Natural killer cell treated with Interleukin-12 subunit alpha and Interleukin-12 subunit beta and Interleukin-15 and Interleukin-18, amount 100 ng/mL, for 72 hours (primary cell): ENCODE results near the gene ANKHD1. TPM values are rescaled to one million over a fixed set of nuclear protein-coding genes. Genes with fewer than 3 reads are reported as not detected.
A peak's percentile ranks its signal among the peaks of the same experiment; 100 is the strongest.
"Not testable (repeated sequence)": the region's sequence is repeated elsewhere in the genome, so short reads cannot be mapped to it uniquely, and the experiment has no call there.

Experiments used
- ATAC-seq, 2 donors: fragments of 150-1000 bp; cut with Tn5 transposase in 1 of 2; sonication (Bioruptor Pico), chemical (Tn5 transposase) in 1 of 2; 2 replicates each; pipeline ENCODE4 v1.10.0; 2021
- DNase-seq: peaks from one replicate; pipeline ENCODE4 v3.0.0; 2022; ENCODE audit warnings: low spot score
- H3K27ac Mint-ChIP-seq, 2 donors: 1 replicate in 1 of 2; 2 replicates in 1 of 2; pipeline ENCODE4 v1.8.0; 2022; ENCODE audit warnings: mixed read lengths in 2 of 2, mild to moderate bottlenecking in 1 of 2, moderate library complexity in 1 of 2
- H3K27me3 Mint-ChIP-seq, 2 donors: 1 replicate in 1 of 2; 2 replicates in 1 of 2; pipeline ENCODE4 v1.8.0; 2022; ENCODE audit warnings: mixed read lengths in 2 of 2
- H3K36me3 Mint-ChIP-seq: one replicate; pipeline ENCODE4 v1.8.0; 2022; ENCODE audit warnings: mixed read lengths
- H3K4me1 Mint-ChIP-seq, 2 donors: 1 replicate in 1 of 2; 2 replicates in 1 of 2; pipeline ENCODE4 v1.8.0; 2022; ENCODE audit warnings: low read depth in 2 of 2, mixed read lengths in 2 of 2, mild to moderate bottlenecking in 1 of 2
- H3K4me3 Mint-ChIP-seq: one replicate; pipeline ENCODE4 v1.8.0; 2022; ENCODE audit warnings: mixed read lengths
- H3K9me3 Mint-ChIP-seq: 2 replicates; pipeline ENCODE4 v1.8.0; 2022; ENCODE audit warnings: mixed read lengths
- total RNA-seq, 2 donors: library from RNA; stranded (reverse); gene quantifications; one replicate each; pipeline ENCODE4 v1.2.3, GENCODE V29; 2022

The ANKHD1 gene
- total RNA-seq, 2 donors from 2014 or later, result 136 to 156 TPM

DNA sequence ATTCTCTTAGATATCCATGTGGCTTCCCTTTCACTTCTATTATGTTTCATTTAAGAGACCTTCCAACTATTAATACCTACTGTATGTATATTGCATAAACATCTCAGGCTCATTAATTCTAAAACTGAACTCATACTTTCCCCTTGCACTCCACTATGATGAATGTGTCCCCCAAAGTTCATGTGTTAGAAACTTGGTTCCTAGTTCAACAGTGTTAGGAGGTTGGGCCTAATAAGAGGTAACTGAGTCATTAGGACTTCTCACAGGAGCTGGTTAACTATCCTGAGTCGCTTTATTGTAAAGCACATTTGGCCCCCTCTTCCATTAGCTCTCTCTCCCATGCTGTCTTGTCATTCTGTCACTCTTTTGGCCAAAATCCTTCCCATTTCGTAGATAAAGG, 22.0 kb downstream of the ANKHD1 start:
- Mint-ChIP-seq H3K9me3 (no peaks in the 10 kb centered on the region), H3K4me1 (peaks cover 37 to 39% of the 10 kb centered on the region in 2 donors), H3K27me3 (no peaks in the 10 kb centered on the region), H3K36me3 (no peaks in the 10 kb centered on the region), H3K27ac (no peak overlapping the region), H3K4me3 (no peak overlapping the region)
- ATAC-seq (no peak), DNase-seq (no peak)

DNA sequence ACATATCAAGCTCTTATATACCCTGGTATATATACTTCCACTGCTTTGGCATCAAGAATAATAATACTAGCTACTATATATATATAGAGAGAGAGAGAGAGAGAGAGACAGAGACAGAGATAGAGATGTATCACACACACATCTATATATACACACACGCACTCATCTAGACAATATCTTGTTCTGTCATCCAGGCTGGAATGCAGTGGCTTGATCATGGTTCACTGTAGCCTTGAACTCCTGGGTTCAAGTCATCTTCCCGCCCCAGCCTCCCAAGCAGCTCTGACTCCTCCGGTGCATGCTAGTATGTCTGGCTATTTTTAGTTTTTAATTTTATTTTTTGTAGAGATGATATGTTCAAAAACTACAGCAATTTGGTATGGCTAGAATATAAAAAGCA, 22.5 kb downstream of the ANKHD1 start:
- Mint-ChIP-seq H3K27me3 (no peaks in the 10 kb centered on the region), H3K36me3 (no peaks in the 10 kb centered on the region), H3K4me3 (no peak overlapping the region), H3K4me1 (peaks cover 34% of the 10 kb centered on the region in 2 donors), H3K9me3 (no peaks in the 10 kb centered on the region), H3K27ac (no peak overlapping the region)
- ATAC-seq (no peak), DNase-seq (no peak)

DNA sequence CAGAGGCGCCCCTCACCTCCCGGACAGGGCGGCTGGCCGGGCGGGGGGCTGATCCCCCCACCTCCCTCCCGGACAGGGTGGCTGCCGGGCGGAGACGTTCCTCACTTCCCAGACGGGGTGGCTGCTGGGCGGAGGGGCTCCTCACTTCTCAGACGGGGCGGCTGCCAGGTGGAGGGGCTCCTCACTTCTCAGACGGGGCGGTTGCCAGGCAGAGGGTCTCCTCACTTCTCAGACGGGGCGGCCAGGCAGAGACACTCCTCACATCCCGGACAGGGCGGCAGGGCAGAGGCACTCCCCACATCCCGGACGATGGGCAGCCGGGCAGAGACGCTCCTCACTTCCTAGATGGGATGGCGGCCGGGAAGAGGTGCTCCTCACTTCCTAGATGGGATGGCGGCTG, 26.1 kb downstream of the ANKHD1 start:
- not testable (repeated sequence) for H3K27ac Mint-ChIP-seq, H3K27me3 Mint-ChIP-seq, H3K9me3 Mint-ChIP-seq, H3K36me3 Mint-ChIP-seq, ATAC-seq, DNase-seq, H3K4me3 Mint-ChIP-seq
- H3K4me1 Mint-ChIP-seq, result peaks cover 19 to 26% of the 10 kb centered on the region in 2 donors

DNA sequence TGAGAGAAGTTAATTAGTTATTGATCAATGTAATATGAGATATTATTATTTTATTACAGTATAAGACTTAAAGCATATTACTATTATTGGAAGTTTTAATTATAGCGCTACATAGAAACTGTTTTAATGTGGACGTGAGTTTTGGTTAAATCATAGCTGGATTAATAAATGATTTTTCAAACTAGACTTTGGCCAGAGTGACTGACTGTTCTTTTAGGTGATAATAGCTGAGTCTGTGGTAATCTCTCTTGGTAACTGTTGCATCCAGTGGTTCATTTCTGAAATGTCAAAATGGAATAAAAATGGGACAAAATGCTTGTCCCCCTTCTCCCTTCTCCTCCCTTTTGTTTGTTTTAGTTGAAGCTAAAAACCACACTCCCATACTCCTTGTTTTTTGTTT, 28.1 kb downstream of the ANKHD1 start:
- H3K27ac Mint-ChIP-seq, result no peak overlapping the region
- ATAC-seq, result no peak

DNA sequence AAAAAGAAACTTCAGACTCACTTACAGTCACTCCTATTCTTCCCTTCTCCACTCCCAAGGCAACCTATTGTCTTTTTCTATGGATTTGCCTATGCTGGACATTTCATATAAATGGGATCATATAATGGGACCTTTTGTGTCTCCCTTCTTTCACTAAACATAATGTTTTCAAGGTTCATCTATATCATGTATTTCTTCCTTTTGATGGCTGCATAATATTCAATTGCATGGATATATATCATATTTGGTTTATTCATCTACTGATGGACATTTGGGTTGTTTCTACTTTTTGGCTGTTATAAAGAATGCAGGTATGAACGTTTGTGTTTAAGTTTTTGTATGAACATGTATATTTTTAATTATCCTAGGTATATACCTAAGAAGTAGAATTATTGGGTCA, 30.6 kb downstream of the ANKHD1 start:
- no peaks in the 10 kb centered on the region for H3K27me3 Mint-ChIP-seq
- no peaks in the 10 kb centered on the region for H3K36me3 Mint-ChIP-seq
- H3K27ac Mint-ChIP-seq, result no peak overlapping the region
- H3K4me3 Mint-ChIP-seq, result no peak overlapping the region
- DNase-seq (no peak), ATAC-seq (no peak)
- H3K9me3 Mint-ChIP-seq, result no peaks in the 10 kb centered on the region
- H3K4me1 Mint-ChIP-seq, result peaks cover 16 to 23% of the 10 kb centered on the region in 2 donors

More for the DNA sequence above, 28.1 kb downstream of the ANKHD1 start:
- Mint-ChIP-seq H3K36me3 (no peaks in the 10 kb centered on the region), H3K9me3 (no peaks in the 10 kb centered on the region), H3K4me3 (no peak overlapping the region), H3K27me3 (no peaks in the 10 kb centered on the region), H3K4me1 (peaks cover 16 to 23% of the 10 kb centered on the region in 2 donors)
- no peak for DNase-seq

DNA sequence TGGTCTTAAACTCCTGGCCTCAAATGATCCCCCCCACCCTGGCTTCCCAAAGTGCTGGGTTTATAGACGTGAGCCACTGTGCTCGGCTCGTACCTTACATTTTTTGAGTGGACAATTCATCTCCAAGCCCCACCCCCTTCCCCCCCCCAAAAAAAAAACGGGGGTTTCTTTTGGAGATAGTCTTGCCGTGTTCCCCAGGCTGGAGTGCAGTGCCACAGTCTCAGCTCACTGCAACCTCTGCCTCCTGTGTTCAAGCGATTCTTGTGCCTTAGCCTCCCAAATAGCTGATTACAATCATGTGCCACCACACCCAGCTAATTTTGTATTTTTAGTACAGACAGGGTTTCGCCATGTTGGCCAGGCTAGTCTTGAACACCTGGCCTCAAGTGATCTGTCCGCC, 31.3 kb downstream of the ANKHD1 start:
- no peaks in the 10 kb centered on the region for H3K9me3 Mint-ChIP-seq

DNA sequence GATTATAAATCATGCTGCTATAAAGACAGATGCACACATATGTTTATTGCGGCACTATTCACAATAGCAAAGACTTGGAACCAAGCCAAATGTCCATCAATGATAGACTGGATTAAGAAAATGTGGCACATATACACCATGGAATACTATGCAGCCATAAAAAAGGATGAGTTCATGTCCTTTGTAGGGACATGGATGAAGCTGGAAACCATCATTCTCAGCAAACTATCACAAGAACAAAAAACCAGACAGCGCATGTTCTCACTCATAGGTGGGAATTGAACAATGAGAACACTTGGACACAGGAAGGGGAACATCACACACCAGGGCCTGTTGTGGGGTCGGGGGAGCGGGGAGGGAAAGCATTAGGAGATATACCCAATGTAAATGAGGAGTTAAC, 55.7 kb downstream of the ANKHD1 start:
- H3K27ac Mint-ChIP-seq, H3K4me3 Mint-ChIP-seq, DNase-seq, H3K27me3 Mint-ChIP-seq, H3K9me3 Mint-ChIP-seq, ATAC-seq: not testable (repeated sequence)
- H3K36me3 Mint-ChIP-seq, result peaks cover 38% of the 10 kb centered on the region
- H3K4me1 Mint-ChIP-seq, result peaks cover 0 to 14% of the 10 kb centered on the region in 2 donors

More for the DNA sequence above, 31.3 kb downstream of the ANKHD1 start:
- H3K36me3 Mint-ChIP-seq, result no peaks in the 10 kb centered on the region
- H3K4me1 Mint-ChIP-seq, result peaks cover 16 to 23% of the 10 kb centered on the region in 2 donors
- H3K27ac Mint-ChIP-seq, result peak overlapping the region in 1 of 2 donors; percentile 10
- ATAC-seq (no peak), DNase-seq (no peak)
- H3K4me3 Mint-ChIP-seq, result no peak overlapping the region
- no peaks in the 10 kb centered on the region for H3K27me3 Mint-ChIP-seq

DNA sequence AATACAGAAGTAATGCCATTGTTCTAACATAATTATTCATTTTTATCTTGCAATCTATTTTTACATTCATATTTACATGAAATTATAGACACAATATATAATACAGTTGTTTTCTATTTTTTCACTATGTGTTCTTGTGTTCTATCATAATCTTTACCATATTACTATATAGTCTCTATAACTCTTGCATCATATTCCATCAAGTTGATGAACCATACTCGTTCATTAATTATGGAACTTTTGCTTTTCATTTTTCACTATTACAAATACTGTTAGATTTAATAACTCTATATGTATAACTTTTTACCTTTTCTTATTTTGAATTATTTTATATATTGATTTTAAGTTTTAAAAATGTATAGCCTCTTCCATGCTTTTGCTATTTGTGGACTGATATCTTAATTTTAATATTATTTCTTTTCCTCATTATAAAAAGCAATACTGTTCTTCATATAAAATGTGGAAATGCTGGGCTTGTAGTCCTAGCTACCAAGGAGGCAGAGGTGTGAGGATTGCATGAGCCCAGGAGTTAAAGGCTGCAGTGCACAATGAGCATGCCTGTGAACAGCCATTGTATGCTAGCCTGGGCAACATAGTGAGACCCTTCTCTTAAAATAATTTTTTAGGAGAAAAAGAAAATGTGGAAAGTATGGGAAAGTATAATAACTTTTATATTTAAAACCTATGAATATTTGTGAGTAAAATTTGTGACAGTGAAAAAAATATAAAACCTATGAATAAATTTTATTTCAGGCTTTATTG, 65.5 kb downstream of the ANKHD1 start:
- Mint-ChIP-seq H3K4me3 (no peak overlapping the region), H3K36me3 (peaks cover 5% of the 10 kb centered on the region), H3K27ac (no peak overlapping the region), H3K27me3 (no peaks in the 10 kb centered on the region), H3K4me1 (no peaks in the 10 kb centered on the region), H3K9me3 (no peaks in the 10 kb centered on the region)
- ATAC-seq (no peak), DNase-seq (no peak)

DNA sequence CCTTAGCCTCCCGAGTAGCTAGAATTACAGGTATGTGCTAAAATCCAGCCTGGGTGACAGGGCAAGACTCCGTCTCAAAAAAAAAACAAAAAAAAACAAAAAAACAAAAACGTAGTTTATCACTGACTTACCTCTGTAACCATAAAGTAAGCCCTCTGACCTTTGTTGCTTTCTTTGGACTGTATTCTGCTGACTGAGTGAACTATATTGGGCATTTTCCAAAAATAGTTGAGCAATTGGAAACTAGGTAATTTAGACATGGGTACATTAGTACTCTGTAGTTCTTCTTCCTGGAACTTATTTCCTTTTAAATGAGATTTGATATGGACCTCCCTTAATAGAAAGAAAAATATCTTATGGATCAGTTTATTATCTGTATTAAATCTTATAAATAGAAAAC, 66.6 kb downstream of the ANKHD1 start:
- Mint-ChIP-seq H3K36me3 (peaks cover 5% of the 10 kb centered on the region), H3K27me3 (no peaks in the 10 kb centered on the region), H3K27ac (no peak overlapping the region), H3K4me3 (no peak overlapping the region), H3K9me3 (no peaks in the 10 kb centered on the region), H3K4me1 (no peaks in the 10 kb centered on the region)
- no peak for ATAC-seq
- DNase-seq, result no peak

DNA sequence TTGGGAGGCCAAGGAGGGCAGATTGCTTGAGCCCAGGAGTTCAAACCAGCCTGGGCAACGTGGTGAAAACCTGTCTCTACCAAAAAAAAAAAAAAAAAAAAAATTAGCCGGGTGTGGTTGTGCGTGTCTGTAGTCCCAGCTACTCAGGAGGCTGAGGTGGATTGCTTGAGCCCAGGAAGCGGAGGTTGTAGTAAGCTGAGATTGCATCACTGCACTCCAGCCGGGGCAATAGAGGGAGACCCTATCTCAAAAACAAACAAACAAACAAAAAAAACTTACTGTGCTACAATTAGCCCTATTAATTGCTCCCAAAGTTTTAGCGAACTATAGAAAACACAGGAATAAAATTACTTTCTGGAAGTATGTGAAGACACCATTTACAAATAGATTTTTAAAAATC, 67.6 kb downstream of the ANKHD1 start:
- DNase-seq, result no peak
- peaks cover 11% of the 10 kb centered on the region for H3K36me3 Mint-ChIP-seq
- no peaks in the 10 kb centered on the region for H3K27me3 Mint-ChIP-seq
- ATAC-seq, result no peak
- no peak overlapping the region for H3K27ac Mint-ChIP-seq
- no peaks in the 10 kb centered on the region for H3K9me3 Mint-ChIP-seq
- H3K4me1 Mint-ChIP-seq, result no peaks in the 10 kb centered on the region
- H3K4me3 Mint-ChIP-seq, result no peak overlapping the region

DNA sequence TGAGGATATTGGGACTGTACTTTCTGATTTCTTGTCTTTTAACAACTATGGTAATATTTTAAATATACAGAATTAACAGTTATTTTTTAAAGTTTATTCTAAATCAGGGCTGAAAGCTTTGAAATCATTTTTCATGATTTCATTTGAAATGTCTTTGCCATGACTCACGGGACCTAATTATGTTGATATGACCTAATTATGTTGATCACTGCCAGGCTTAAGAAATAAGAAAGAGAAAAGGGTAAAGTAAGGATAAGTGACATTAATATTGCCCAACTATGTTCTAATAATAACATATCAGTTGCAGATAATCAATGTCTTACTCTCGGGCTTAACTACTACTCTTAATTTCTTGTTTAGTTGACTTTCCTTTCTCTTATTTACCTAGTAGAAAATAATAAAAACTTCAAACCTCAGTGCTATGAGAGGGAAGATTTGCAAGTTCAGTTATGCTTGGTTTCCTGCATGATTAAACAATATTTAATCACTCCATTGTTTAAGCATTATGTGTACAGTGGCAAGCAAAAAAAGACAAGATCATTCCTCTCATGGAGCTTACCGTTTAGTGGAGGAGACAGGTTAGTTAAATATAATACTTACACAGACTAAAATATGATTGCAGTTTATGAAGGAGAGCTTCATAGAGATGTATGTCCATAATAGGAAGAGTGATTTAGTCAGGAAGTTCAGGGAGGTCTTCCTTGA, 78.8 kb downstream of the ANKHD1 start:
- H3K9me3 Mint-ChIP-seq, result no peaks in the 10 kb centered on the region
- no peaks in the 10 kb centered on the region for H3K27me3 Mint-ChIP-seq
- no peak overlapping the region for H3K27ac Mint-ChIP-seq
- no peak for ATAC-seq
- H3K4me1 Mint-ChIP-seq, result no peaks in the 10 kb centered on the region
- no peak for DNase-seq
- H3K36me3 Mint-ChIP-seq, result peaks cover 2% of the 10 kb centered on the region
- no peak overlapping the region for H3K4me3 Mint-ChIP-seq

DNA sequence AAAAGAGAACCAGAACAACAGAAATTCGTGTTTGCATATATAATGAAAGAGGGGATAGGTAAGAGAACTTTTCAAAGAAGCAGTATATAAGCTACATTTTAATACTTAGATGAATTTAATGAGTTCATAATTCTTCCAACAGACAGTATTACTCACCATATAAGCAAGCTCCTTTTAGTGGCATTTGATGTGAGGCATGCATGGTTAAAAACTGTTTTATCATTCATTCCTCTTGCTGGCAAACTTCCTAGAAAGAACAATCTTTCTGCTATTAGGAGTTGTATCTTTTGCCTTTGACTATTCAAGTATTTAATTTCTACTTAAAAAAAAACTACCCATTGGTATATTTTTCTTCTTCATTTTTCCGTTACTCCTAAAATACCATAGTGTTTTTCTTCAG, 80.1 kb downstream of the ANKHD1 start:
- no peaks in the 10 kb centered on the region for H3K4me1 Mint-ChIP-seq
- ATAC-seq, result no peak
- peaks cover 3% of the 10 kb centered on the region for H3K36me3 Mint-ChIP-seq
- DNase-seq, result no peak
- H3K9me3 Mint-ChIP-seq, result no peaks in the 10 kb centered on the region
- H3K27ac Mint-ChIP-seq, result no peak overlapping the region
- no peaks in the 10 kb centered on the region for H3K27me3 Mint-ChIP-seq
- H3K4me3 Mint-ChIP-seq, result no peak overlapping the region

DNA sequence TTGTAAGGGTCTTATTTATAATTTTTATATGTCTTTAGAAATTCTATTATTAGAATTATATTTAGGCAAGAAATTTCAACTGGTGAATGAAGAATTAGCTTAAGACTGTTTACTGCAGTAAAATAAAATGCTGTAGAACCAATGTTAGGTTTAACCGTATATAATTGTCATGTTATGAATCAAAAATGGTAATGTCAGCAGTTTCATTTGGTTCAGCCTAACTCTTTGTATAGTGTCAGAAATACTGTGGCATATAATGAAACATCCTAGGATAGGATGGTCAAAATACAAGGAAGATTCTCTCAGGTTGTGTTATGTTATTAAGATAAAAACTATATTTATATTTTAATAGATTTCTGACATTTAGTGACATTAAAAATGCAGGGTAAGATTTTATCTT, 81.4 kb downstream of the ANKHD1 start:
- Mint-ChIP-seq H3K36me3 (peaks cover 6% of the 10 kb centered on the region), H3K4me1 (no peaks in the 10 kb centered on the region), H3K27me3 (no peaks in the 10 kb centered on the region), H3K9me3 (no peaks in the 10 kb centered on the region), H3K27ac (no peak overlapping the region), H3K4me3 (no peak overlapping the region)
- DNase-seq (no peak), ATAC-seq (no peak)

DNA sequence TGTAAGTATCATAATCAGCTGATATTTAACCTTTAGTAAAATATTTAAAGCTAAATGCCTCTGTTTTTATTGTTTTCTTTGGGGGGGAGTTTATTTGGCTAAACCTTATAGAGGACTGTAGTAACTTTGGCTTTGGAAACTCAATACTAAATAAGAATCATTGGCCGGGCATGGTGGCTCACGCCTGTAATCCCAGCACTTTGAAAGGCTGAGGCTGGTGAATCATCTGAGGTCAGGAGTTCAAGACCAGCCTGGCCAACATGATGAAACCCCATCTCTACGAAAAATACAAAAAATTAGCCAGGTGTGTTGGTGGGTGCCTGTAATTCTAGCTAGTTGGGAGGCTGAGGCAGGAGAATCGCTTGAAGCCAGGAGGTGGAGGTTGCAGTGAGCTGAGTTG, 86.5 kb downstream of the ANKHD1 start:
- DNase-seq, ATAC-seq, H3K4me1 Mint-ChIP-seq, H3K4me3 Mint-ChIP-seq, H3K27me3 Mint-ChIP-seq, H3K9me3 Mint-ChIP-seq, H3K27ac Mint-ChIP-seq: not testable (repeated sequence)
- peaks cover 12% of the 10 kb centered on the region for H3K36me3 Mint-ChIP-seq
